GM23248 (cell line): Measurements from ENCODE around the gene NANS. TPM values are rescaled to one million over a fixed set of nuclear protein-coding genes. Genes with fewer than 3 reads are reported as not detected.

Source experiments
- DNase-seq: peaks from one replicate; pipeline ENCODE4 v3.0.0-alpha.2; 2015
- H2AFZ ChIP-seq: fragments of 200-600 bp; sonication (generic); 2 replicates; pipeline ENCODE4 v1.6.1; 2016; ENCODE audit warnings: antibody characterized with exemption
- H3F3A ChIP-seq: fragments of 200-600 bp; sonication (generic); 2 replicates; pipeline ENCODE4 v1.6.1; 2016; ENCODE audit warnings: mild to moderate bottlenecking, antibody characterized with exemption, mixed run types; ENCODE audit not compliant: insufficient read depth
- H3K27ac ChIP-seq: fragments of 200-600 bp; sonication (generic); 2 replicates; pipeline ENCODE4 v1.5.1; 2016; ENCODE audit warnings: mild to moderate bottlenecking
- H3K27me3 ChIP-seq: fragments of 200-600 bp; sonication (generic); replicated peaks from 2 replicates; pipeline ENCODE4 v1.6.1; 2016; ENCODE audit warnings: mild to moderate bottlenecking; ENCODE audit not compliant: insufficient read depth
- H3K36me3 ChIP-seq: fragments of 200-600 bp; sonication (generic); 2 replicates; pipeline ENCODE4 v1.6.1; 2016; ENCODE audit warnings: low read depth, mild to moderate bottlenecking
- H3K4me1 ChIP-seq: fragments of 200-600 bp; sonication (generic); 2 replicates; pipeline ENCODE4 v1.6.1; 2016; ENCODE audit warnings: mild to moderate bottlenecking; ENCODE audit not compliant: insufficient read depth
- H3K4me2 ChIP-seq: fragments of 200-600 bp; sonication (generic); one replicate; pipeline ENCODE4 v1.6.1; 2016; ENCODE audit warnings: mild to moderate bottlenecking; ENCODE audit not compliant: unreplicated experiment
- H3K4me3 ChIP-seq: fragments of 200-600 bp; sonication (generic); 2 replicates; pipeline ENCODE4 v1.5.1; 2016; ENCODE audit warnings: mild to moderate bottlenecking
- H3K79me2 ChIP-seq: fragments of 200-600 bp; sonication (generic); 2 replicates; pipeline ENCODE4 v1.6.1; 2016; ENCODE audit warnings: mild to moderate bottlenecking; ENCODE audit not compliant: insufficient read depth
- H3K9ac ChIP-seq: fragments of 200-600 bp; sonication (generic); 2 replicates; pipeline ENCODE4 v1.6.1; 2016; ENCODE audit warnings: mild to moderate bottlenecking
- H3K9me2 ChIP-seq: fragments of 200-600 bp; sonication (generic); 2 replicates; pipeline ENCODE4 v1.6.1; 2016; ENCODE audit warnings: mixed run types, mild to moderate bottlenecking, moderate library complexity; ENCODE audit not compliant: insufficient read depth
- H3K9me3 ChIP-seq: fragments of 200-600 bp; sonication (generic); one replicate; pipeline ENCODE4 v1.6.1; 2017; ENCODE audit warnings: low read depth
- H4K20me1 ChIP-seq: fragments of 200-600 bp; sonication (generic); 2 replicates; pipeline ENCODE4 v1.6.0; 2016; ENCODE audit not compliant: insufficient read depth
- EZH2 ChIP-seq: fragments of 200-600 bp; sonication (generic); IDR thresholded peaks from 2 replicates; pipeline ENCODE4 v1.6.1; 2018; ENCODE audit warnings: antibody characterized with exemption, mild to moderate bottlenecking; ENCODE audit not compliant: insufficient read depth, poor library complexity, severe bottlenecking
- EZH2phosphoT487 ChIP-seq: fragments of 200-600 bp; sonication (generic); IDR thresholded peaks from 2 replicates; pipeline ENCODE4 v1.6.1; 2018; ENCODE audit warnings: antibody characterized with exemption, moderate library complexity, mild to moderate bottlenecking, low read depth; ENCODE audit not compliant: insufficient read depth
- WGBS, 2 experiments: methylation state at CpG; one replicate each; pipeline ENCODE4 v1.1.6; 2015 to 2017; ENCODE audit warnings: low lambda C conversion rate in 2 of 2, low coverage in 1 of 2; ENCODE audit errors: missing lambda C conversion rate in 2 of 2; 5-methylcytosine and 5-hydroxymethylcytosine counted together
- in situ Hi-C: fragments of 300-500 bp; cut with MboI; formaldehyde crosslinking; loops from 2 replicates; pipeline ENCODE4 v1.15.0; 2020
- polyA plus RNA-seq: library from polyadenylated mRNA; unstranded; fragments of >200 nt; fragmentation: Nextera tagmentation; extraction: Ambion mirVana; gene quantifications from 2 replicates; pipeline ENCODE4 v1.2.1, GENCODE V29; 2016
- total RNA-seq: library from RNA; depleted of rRNA; stranded (reverse); fragments of >200 nt; shearing (Covaris generic); gene quantifications from 2 replicates; pipeline ENCODE4 v1.2.3, GENCODE V29; 2014

NANS gene
- total and polyA plus RNA-seq, 2 experiments from 2014 or later: 80.8 to 128 TPM

DNA sequence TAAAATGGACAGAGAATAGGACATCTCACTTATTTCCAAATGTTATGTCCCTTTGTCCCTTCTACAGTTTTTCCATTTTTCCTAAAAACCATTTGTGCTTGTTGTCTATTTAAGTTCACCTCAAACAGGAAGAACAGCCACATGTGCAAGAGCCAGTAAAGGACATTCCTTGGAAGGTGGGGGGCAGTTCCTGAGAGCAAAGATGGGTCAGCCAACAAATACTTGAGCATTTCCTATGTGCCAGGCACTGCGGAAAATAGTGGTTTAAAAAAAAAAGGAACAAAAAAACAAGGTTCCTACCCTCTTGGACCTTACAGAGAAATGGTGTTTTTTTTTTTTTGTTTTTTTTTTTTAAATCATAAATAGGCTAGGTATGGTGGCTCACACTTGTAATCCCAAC, 46.6 kb upstream of the NANS start:
- Histone ChIP-seq H3K27me3 (no peaks in the 10 kb centered on the region), H3K79me2 (peaks cover 70% of the 10 kb centered on the region), H3K9me2 (no peaks in the 10 kb centered on the region; the same call in 1 of the 2 replicates), H3K9me3 (no peaks in the 10 kb centered on the region), H4K20me1 (no peaks in the 10 kb centered on the region), H3K4me2 (no peak overlapping the region), H3F3A (peaks cover 12% of the 10 kb centered on the region), H3K4me3 (no peak overlapping the region), H3K27ac (peak overlapping the region; percentile 6; the same call in 1 of the 2 replicates), H3K36me3 (peaks cover 88% of the 10 kb centered on the region), H3K9ac (no peak overlapping the region), H2AFZ (no peak overlapping the region), H3K4me1 (peaks cover 15% of the 10 kb centered on the region)
- 94 to 100% methylated on average over 1 of the region's 1 CpG for WGBS, 2 experiments
- in situ Hi-C loops: no loop called here
- TF ChIP-seq EZH2phosphoT487 (no peak), EZH2 (no peak)
- DNase-seq: no peak

DNA sequence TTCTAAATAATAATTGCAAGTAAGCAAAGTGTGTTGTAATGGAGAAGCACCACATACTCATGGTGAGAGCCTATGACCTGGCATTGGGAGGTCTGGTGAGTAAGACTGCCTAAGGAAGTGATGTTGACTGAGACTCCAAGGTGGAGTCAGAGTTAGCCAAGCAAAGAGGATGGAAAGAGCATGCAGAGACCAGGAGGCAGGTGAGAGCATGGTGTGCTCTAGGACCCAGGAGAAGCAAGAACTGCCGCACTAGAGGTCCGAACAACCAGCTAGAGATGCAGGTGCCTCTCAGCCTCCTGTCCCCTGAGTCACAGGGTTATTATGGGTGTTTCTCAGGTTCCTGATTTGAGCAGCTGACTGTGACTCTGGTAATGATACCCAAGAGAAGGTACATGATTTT, 46.1 kb upstream of the NANS start:
- no peak overlapping the region for H3K4me2 ChIP-seq
- peaks cover 12% of the 10 kb centered on the region for H3F3A ChIP-seq
- in situ Hi-C loops: no loop called here
- H3K9me2 ChIP-seq: no peaks in the 10 kb centered on the region; the same call in 1 of the 2 replicates
- no peaks in the 10 kb centered on the region for H4K20me1 ChIP-seq
- H3K79me2 ChIP-seq: peaks cover 65% of the 10 kb centered on the region
- no peak overlapping the region for H3K4me3 ChIP-seq
- no peaks in the 10 kb centered on the region for H3K9me3 ChIP-seq
- peaks cover 15% of the 10 kb centered on the region for H3K4me1 ChIP-seq
- 46 to 58% methylated on average over 2 of the region's 2 CpGs for whole genome bisulfite sequencing, 2 experiments
- H3K9ac ChIP-seq: no peak overlapping the region
- DNase-seq: peak; percentile 69
- 0 out of 2 replicates have a peak overlapping the region, but pooled peaks have one; percentile 6 for H3K27ac ChIP-seq
- no peak overlapping the region for H2AFZ ChIP-seq
- no peaks in the 10 kb centered on the region for H3K27me3 ChIP-seq
- peaks cover 87% of the 10 kb centered on the region for H3K36me3 ChIP-seq
- no peak for TF ChIP-seq EZH2
- no peak for TF ChIP-seq EZH2phosphoT487

DNA sequence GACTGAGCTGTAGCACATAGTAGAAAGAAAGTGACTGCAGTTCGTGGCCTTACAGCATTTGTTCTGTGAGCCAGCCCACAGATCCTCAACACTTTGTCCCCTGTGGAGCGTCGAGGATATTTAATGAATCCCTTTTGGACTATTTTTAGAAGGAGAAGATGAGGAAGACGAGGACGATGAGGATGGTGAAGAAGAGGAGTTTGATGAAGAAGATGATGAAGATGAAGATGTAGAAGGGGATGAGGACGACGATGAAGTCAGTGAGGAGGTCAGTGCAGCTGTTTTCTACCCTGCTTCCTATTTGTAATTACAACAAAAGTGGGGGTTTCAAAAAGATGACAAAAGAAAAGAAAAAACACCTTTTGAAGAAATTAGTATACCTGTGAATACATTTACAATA, 45.4 kb upstream of the NANS start:
- WGBS, 2 experiments: 96 to 99% methylated on average over 7 of the region's 7 CpGs
- Histone ChIP-seq H3K27me3 (no peaks in the 10 kb centered on the region), H4K20me1 (no peaks in the 10 kb centered on the region), H3K79me2 (peaks cover 58% of the 10 kb centered on the region), H3K4me1 (peaks cover 15% of the 10 kb centered on the region), H3K36me3 (peaks cover 92% of the 10 kb centered on the region), H3K4me2 (no peak overlapping the region), H3F3A (peaks cover 12% of the 10 kb centered on the region), H3K27ac (no peak overlapping the region), H2AFZ (no peak overlapping the region), H3K9ac (no peak overlapping the region), H3K9me2 (no peaks in the 10 kb centered on the region; the same call in 1 of the 2 replicates), H3K9me3 (no peaks in the 10 kb centered on the region), H3K4me3 (no peak overlapping the region)
- no peak for DNase-seq
- TF ChIP-seq EZH2phosphoT487 (no peak), EZH2 (no peak)
- in situ Hi-C loops: no loop called here

- Histone ChIP-seq H3K27ac (no peak overlapping the region), H3K27me3 (no peaks in the 10 kb centered on the region), H3F3A (peaks cover 23% of the 10 kb centered on the region), H3K4me2 (no peak overlapping the region), H3K79me2 (peaks cover 7% of the 10 kb centered on the region), H3K9ac (no peak overlapping the region), H3K4me1 (no peaks in the 10 kb centered on the region), H3K9me3 (no peaks in the 10 kb centered on the region), H3K4me3 (no peak overlapping the region), H2AFZ (no peak overlapping the region), H4K20me1 (no peaks in the 10 kb centered on the region), H3K36me3 (peaks cover 68% of the 10 kb centered on the region), H3K9me2 (no peaks in the 10 kb centered on the region)
- DNase-seq: no peak
- TF ChIP-seq EZH2phosphoT487 (no peak), EZH2 (no peak)
- WGBS, 2 experiments: 89% methylated on average over 4 of the region's 4 CpGs
- in situ Hi-C loops: no loop called here
Observed at GRCh38 chr9:98016137-98016680, 40.3 kb upstream of the NANS start.
